Measurements from ENCODE around the gene DCDC1.

DCDC1 gene

GRCh38 chr11:31267720-31268119 is 101.8 kb downstream of the DCDC1 start:
- H3K79me2 ChIP-seq (ENCODE audit: insufficient read depth, low read depth): no peaks in the 10 kb centered on the region
- H4K20me1 ChIP-seq (ENCODE audit: insufficient read depth): no peaks in the 10 kb centered on the region
- H3K4me3 ChIP-seq (IDR thresholded peaks at IDR 0.05; ENCODE audit: insufficient read depth, low read depth, low read length): no peak overlapping the region
- H3K4me1 ChIP-seq (ENCODE audit: low read depth, poor library complexity, severe bottlenecking): no peaks in the 10 kb centered on the region
- no peak overlapping the region for H3K4me2 ChIP-seq
- TF ChIP-seq CTCF (conservative IDR thresholded peaks at IDR 0.05; ENCODE audit: low read depth, low read length): no peak
- H3K27ac ChIP-seq: no peak overlapping the region
- H3K9ac ChIP-seq: no peak overlapping the region
- no peak overlapping the region for H2AFZ ChIP-seq (ENCODE audit: low read depth)
- H3K27me3 ChIP-seq (ENCODE audit: insufficient read depth, low read depth): no peaks in the 10 kb centered on the region
- no peaks in the 10 kb centered on the region for H3K36me3 ChIP-seq (ENCODE audit: insufficient read depth)

- no peak overlapping the region for H2AFZ ChIP-seq (ENCODE audit: low read depth)
- H3K27ac ChIP-seq: no peak overlapping the region
- H3K4me1 ChIP-seq (ENCODE audit: low read depth, poor library complexity, severe bottlenecking): no peaks in the 10 kb centered on the region
- no peak overlapping the region for H3K4me3 ChIP-seq (IDR thresholded peaks at IDR 0.05; ENCODE audit: insufficient read depth, low read depth, low read length)
- H3K9ac ChIP-seq: no peak overlapping the region
- no peaks in the 10 kb centered on the region for H3K79me2 ChIP-seq (ENCODE audit: insufficient read depth, low read depth)
- H3K36me3 ChIP-seq (ENCODE audit: insufficient read depth): no peaks in the 10 kb centered on the region
- no peak overlapping the region for H3K4me2 ChIP-seq
- no peaks in the 10 kb centered on the region for H3K27me3 ChIP-seq (ENCODE audit: insufficient read depth, low read depth)
- H4K20me1 ChIP-seq (ENCODE audit: insufficient read depth): no peaks in the 10 kb centered on the region
- no peak for TF ChIP-seq CTCF (conservative IDR thresholded peaks at IDR 0.05; ENCODE audit: low read depth, low read length)
These were observed 104.7 kb downstream of the DCDC1 start for GRCh38 chr11:31264834-31265233.

- H3K27me3 ChIP-seq (ENCODE audit: insufficient read depth, low read depth): no peaks in the 10 kb centered on the region
- no peak for TF ChIP-seq CTCF (conservative IDR thresholded peaks at IDR 0.05; ENCODE audit: low read depth, low read length)
- no peaks in the 10 kb centered on the region for H3K79me2 ChIP-seq (ENCODE audit: insufficient read depth, low read depth)
- no peaks in the 10 kb centered on the region for H4K20me1 ChIP-seq (ENCODE audit: insufficient read depth)
- H2AFZ ChIP-seq (ENCODE audit: low read depth): no peak overlapping the region
- no peak overlapping the region for H3K27ac ChIP-seq
- no peak overlapping the region for H3K4me2 ChIP-seq
- no peaks in the 10 kb centered on the region for H3K4me1 ChIP-seq (ENCODE audit: low read depth, poor library complexity, severe bottlenecking)
- H3K9ac ChIP-seq: no peak overlapping the region
- H3K4me3 ChIP-seq (IDR thresholded peaks at IDR 0.05; ENCODE audit: insufficient read depth, low read depth, low read length): no peak overlapping the region
- H3K36me3 ChIP-seq (ENCODE audit: insufficient read depth): no peaks in the 10 kb centered on the region
These were observed 106.8 kb downstream of the DCDC1 start for GRCh38 chr11:31262761-31263160.

- no peak for TF ChIP-seq CTCF (conservative IDR thresholded peaks at IDR 0.05; ENCODE audit: low read depth, low read length)
These were observed 109.7 kb downstream of the DCDC1 start for GRCh38 chr11:31259797-31260196.

More at GRCh38 chr11:31259797-31260196, 109.7 kb downstream of the DCDC1 start:
- H3K27me3 ChIP-seq (ENCODE audit: insufficient read depth, low read depth): no peaks in the 10 kb centered on the region
- H3K9ac ChIP-seq: no peak overlapping the region
- H3K36me3 ChIP-seq (ENCODE audit: insufficient read depth): no peaks in the 10 kb centered on the region
- no peak overlapping the region for H2AFZ ChIP-seq (ENCODE audit: low read depth)
- H3K79me2 ChIP-seq (ENCODE audit: insufficient read depth, low read depth): no peaks in the 10 kb centered on the region
- no peak overlapping the region for H3K27ac ChIP-seq
- H3K4me2 ChIP-seq: no peak overlapping the region
- no peaks in the 10 kb centered on the region for H4K20me1 ChIP-seq (ENCODE audit: insufficient read depth)
- no peak overlapping the region for H3K4me3 ChIP-seq (IDR thresholded peaks at IDR 0.05; ENCODE audit: insufficient read depth, low read depth, low read length)
- no peaks in the 10 kb centered on the region for H3K4me1 ChIP-seq (ENCODE audit: low read depth, poor library complexity, severe bottlenecking)

Data from KMS-11 (cell line).